ENCODE results near the gene WDR47. TPM values are rescaled to one million over a fixed set of nuclear protein-coding genes. Genes with fewer than 3 reads are reported as not detected.

The WDR47 gene
- total RNA-seq, 1 experiment from 2014 or later = 9.3 TPM

DNA sequence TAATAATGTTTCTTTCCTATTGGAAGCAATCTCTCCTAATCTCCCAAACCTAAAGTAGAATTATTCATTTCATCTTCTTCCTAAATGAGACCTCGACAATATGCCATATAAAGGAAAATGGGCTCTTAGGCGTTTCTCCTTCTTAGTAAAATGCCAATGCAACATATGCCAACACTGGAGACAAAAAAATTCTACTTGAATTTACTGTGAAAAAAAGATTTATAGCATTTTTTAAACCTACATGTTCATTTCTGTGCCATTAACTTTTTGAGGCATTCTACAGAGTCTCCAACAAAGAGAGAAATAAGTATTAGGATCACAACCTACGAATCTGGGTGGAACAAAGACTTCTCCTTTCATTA is 1.3 kb downstream of the WDR47 start:
- H3K9me3 ChIP-seq (ENCODE audit: control insufficient read depth in 1 of 2, insufficient read depth in 1 of 2, low read depth in 1 of 2, low read length in 2 of 2) = no peaks in the 10 kb centered on the region
- no peak for DNase-seq (ENCODE audit: low read depth, low spot score)
- peaks cover 14% of the 10 kb centered on the region for H3K79me2 ChIP-seq (ENCODE audit: insufficient read depth, low read length)
- H3K27me3 ChIP-seq (ENCODE audit: insufficient read depth, low read length) = no peaks in the 10 kb centered on the region
- no peaks in the 10 kb centered on the region for H4K20me1 ChIP-seq (ENCODE audit: insufficient read depth)
- peaks cover 3 to 15% of the 10 kb centered on the region in 2 experiments; a peak in 3 of 4 replicates for H3K4me1 ChIP-seq (ENCODE audit: control insufficient read depth in 1 of 2, insufficient read depth in 2 of 2, low read length in 2 of 2)
- H3K4me3 ChIP-seq (replicated peaks in 1 of 2; ENCODE audit: low read depth in 1 of 2, low read length in 2 of 2) = peak overlapping the region; percentile 87 to 97
- H3K4me2 ChIP-seq (ENCODE audit: low read length) = peak overlapping the region; percentile 99
- H3K36me3 ChIP-seq (ENCODE audit: control insufficient read depth in 1 of 2, insufficient read depth in 2 of 2, low read length in 2 of 2) = no peaks in the 10 kb centered on the region
- no peak overlapping the region for H2AFZ ChIP-seq (ENCODE audit: low read depth, low read length, poor library complexity, severe bottlenecking)
- H3K9ac ChIP-seq (ENCODE audit: low read length) = peak overlapping the region; percentile 78
- ATAC-seq = no peak
- ChIA-PET POLR2A (interaction anchor here (0.6 to 0.7 kb wide), 2 partner anchors 13 to 274 kb away, joined by 4 read pairs; no protein-coding TSS in a partner anchor), RAD21 (ENCODE audit: low non-redundant PET in 1 of 2, low total read pairs in 2 of 2, uncharacterized antibody in 2 of 2, unreplicated experiment in 2 of 2) (no interaction called here), CTCF (interaction anchor here (1.0 kb wide), 1 partner anchor 13 kb away, joined by 4 read pairs; no protein-coding TSS in a partner anchor)
- TF ChIP-seq ZFX (IDR thresholded peaks at IDR 0.05) (no peak), CBX3 (IDR thresholded peaks at IDR 0.05; ENCODE audit: low read depth) (no peak), EZH2 (IDR thresholded peaks at IDR 0.05) (no peak), ELF1 (IDR thresholded peaks at IDR 0.05; ENCODE audit: borderline replicate concordance, low read depth) (no peak), POLR2A (IDR thresholded peaks at IDR 0.05; ENCODE audit: borderline replicate concordance, extremely low read depth, insufficient read depth, insufficient read length) (no peak), ZNF274 (IDR thresholded peaks at IDR 0.05; ENCODE audit: low read depth, low read length) (no peak), YY1 (IDR thresholded peaks at IDR 0.05; ENCODE audit: extremely low read depth, insufficient replicate concordance, low read depth, low read length) (no peak), RAD21 (IDR thresholded peaks at IDR 0.05; ENCODE audit: low read depth) (no peak), FOSL1 (IDR thresholded peaks at IDR 0.05; ENCODE audit: low read depth) (no peak), POLR2AphosphoS5 (IDR thresholded peaks at IDR 0.05; ENCODE audit: low read depth, low read length) (no peak), SRF (IDR thresholded peaks at IDR 0.05; ENCODE audit: low read depth) (no peak), JUND (IDR thresholded peaks at IDR 0.05) (no peak), EZH2phosphoT487 (IDR thresholded peaks at IDR 0.05; ENCODE audit: borderline replicate concordance) (no peak), SIN3A (IDR thresholded peaks at IDR 0.05; ENCODE audit: low read depth) (no peak), CEBPB (IDR thresholded peaks at IDR 0.05; ENCODE audit: low read depth) (no peak), TCF7L2 (IDR thresholded peaks at IDR 0.05; ENCODE audit: borderline replicate concordance, extremely low read depth, insufficient read depth, insufficient read length) (no peak), SP1 (IDR thresholded peaks at IDR 0.05; ENCODE audit: low read depth) (no peak)
- TF ChIP-seq, protein P1, sequence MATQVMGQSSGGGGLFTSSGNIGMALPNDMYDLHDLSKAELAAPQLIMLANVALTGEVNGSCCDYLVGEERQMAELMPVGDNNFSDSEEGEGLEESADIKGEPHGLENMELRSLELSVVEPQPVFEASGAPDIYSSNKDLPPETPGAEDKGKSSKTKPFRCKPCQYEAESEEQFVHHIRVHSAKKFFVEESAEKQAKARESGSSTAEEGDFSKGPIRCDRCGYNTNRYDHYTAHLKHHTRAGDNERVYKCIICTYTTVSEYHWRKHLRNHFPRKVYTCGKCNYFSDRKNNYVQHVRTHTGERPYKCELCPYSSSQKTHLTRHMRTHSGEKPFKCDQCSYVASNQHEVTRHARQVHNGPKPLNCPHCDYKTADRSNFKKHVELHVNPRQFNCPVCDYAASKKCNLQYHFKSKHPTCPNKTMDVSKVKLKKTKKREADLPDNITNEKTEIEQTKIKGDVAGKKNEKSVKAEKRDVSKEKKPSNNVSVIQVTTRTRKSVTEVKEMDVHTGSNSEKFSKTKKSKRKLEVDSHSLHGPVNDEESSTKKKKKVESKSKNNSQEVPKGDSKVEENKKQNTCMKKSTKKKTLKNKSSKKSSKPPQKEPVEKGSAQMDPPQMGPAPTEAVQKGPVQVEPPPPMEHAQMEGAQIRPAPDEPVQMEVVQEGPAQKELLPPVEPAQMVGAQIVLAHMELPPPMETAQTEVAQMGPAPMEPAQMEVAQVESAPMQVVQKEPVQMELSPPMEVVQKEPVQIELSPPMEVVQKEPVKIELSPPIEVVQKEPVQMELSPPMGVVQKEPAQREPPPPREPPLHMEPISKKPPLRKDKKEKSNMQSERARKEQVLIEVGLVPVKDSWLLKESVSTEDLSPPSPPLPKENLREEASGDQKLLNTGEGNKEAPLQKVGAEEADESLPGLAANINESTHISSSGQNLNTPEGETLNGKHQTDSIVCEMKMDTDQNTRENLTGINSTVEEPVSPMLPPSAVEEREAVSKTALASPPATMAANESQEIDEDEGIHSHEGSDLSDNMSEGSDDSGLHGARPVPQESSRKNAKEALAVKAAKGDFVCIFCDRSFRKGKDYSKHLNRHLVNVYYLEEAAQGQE (IDR thresholded peaks at IDR 0.05; ENCODE audit: low read depth) = no peak
- TF ChIP-seq, protein P2, sequence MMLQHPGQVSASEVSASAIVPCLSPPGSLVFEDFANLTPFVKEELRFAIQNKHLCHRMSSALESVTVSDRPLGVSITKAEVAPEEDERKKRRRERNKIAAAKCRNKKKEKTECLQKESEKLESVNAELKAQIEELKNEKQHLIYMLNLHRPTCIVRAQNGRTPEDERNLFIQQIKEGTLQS (IDR thresholded peaks at IDR 0.05) = no peak
- TF ChIP-seq, protein P3, sequence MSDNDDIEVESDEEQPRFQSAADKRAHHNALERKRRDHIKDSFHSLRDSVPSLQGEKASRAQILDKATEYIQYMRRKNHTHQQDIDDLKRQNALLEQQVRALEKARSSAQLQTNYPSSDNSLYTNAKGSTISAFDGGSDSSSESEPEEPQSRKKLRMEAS (IDR thresholded peaks at IDR 0.05) = no peak
- no peak overlapping the region for H3K27ac ChIP-seq (ENCODE audit: low read depth, low read length)
- no peaks in the 10 kb centered on the region for H3K9me2 ChIP-seq (ENCODE audit: insufficient read depth)
- intact Hi-C loops (cut with micrococcal nuclease) = no loop called here
- BruUV-seq (replicated peaks) = TSS peak; percentile 79
